ENCODE data around the gene HOXC6. TPM values are rescaled to one million over a fixed set of nuclear protein-coding genes. Genes with fewer than 3 reads are reported as not detected.

The HOXC6 gene
- polyA plus RNA-seq, 3 donors = not detected

DNA sequence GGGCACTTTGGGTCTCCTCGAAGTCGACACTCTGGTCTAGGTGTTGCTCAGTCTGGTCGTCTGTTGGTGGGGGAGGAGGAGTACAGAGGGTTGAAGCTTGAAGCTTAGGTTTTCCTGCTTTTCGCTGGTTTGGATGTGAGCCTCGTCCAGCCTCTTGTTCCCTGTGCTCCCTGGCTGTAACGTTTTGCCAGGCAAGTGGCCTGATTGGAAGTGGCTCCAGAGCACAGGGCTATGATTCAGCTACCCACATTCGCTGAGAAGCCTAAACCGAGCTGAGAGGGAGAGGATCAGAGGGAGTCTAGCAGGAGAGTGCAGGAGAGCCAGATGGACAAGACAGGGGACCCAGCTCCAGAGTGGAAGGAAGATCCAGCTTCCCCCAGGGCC is 37.2 kb upstream of the HOXC6 start:
- no peak for TF ChIP-seq CTCF (IDR thresholded peaks at IDR 0.05)
- no peak overlapping the region for H3K9ac ChIP-seq (ENCODE audit: insufficient read depth, low read length, poor library complexity, severe bottlenecking)
- H3K36me3 ChIP-seq (replicated peaks in 1 of 2; ENCODE audit: control insufficient read depth in 1 of 2, insufficient read depth in 2 of 2, low read length in 2 of 2) = no peaks in the 10 kb centered on the region
- H3K4me3 Mint-ChIP-seq = peak overlapping the region in 1 of 2 donors; percentile 60
- peaks cover 33% of the 10 kb centered on the region for H3K4me1 Mint-ChIP-seq
- H3K27ac ChIP-seq (ENCODE audit: low read depth in 1 of 2, low read length in 2 of 2) = no peak overlapping the region
- no peak overlapping the region for H3K4me3 ChIP-seq (replicated peaks in 1 of 3; ENCODE audit: low read depth in 2 of 3, low read length in 3 of 3)
- H3K36me3 Mint-ChIP-seq = peaks cover 0 to 32% of the 10 kb centered on the region in 2 donors
- H3K9me3 Mint-ChIP-seq = peaks cover 2 to 67% (median 35%) of the 10 kb centered on the region in 7 donors
- H3K79me2 ChIP-seq (ENCODE audit: insufficient read depth, low read length) = no peaks in the 10 kb centered on the region
- no peak overlapping the region for H3K27ac Mint-ChIP-seq
- H3K4me1 ChIP-seq (ENCODE audit: control insufficient read depth in 1 of 2, insufficient read depth in 2 of 2, low read length in 2 of 2) = peaks cover 8 to 18% of the 10 kb centered on the region in 2 donors
- 2% methylated on average over 8 of the region's 8 CpGs for WGBS (ENCODE audit: insufficient coverage)
- peaks cover 6 to 71% of the 10 kb centered on the region in 2 donors for H3K9me3 ChIP-seq (replicated peaks in 1 of 2; ENCODE audit: control insufficient read depth in 1 of 2, insufficient read depth in 1 of 2, low read length in 2 of 2)
- intact Hi-C loops (cut with micrococcal nuclease) = no loop called here
- no peaks in the 10 kb centered on the region for H4K20me1 ChIP-seq (ENCODE audit: insufficient read depth, low read length)
- peaks cover 94 to 100% of the 10 kb centered on the region in 2 donors for H3K27me3 ChIP-seq (ENCODE audit: control insufficient read depth in 2 of 2, insufficient read depth in 2 of 2, low read length in 2 of 2)
- no peak overlapping the region for H2AFZ ChIP-seq (ENCODE audit: insufficient read depth, low read depth, low read length, poor library complexity, severe bottlenecking)
- no peak for DNase-seq
- no peak overlapping the region for H3K4me2 ChIP-seq (replicated peaks; ENCODE audit: extremely low read depth, low read length, poor library complexity, severe bottlenecking)
- H3K27me3 Mint-ChIP-seq (ENCODE audit: low read depth in 3 of 3) = peaks cover 99 to 100% (median 100%) of the 10 kb centered on the region in 3 donors

DNA sequence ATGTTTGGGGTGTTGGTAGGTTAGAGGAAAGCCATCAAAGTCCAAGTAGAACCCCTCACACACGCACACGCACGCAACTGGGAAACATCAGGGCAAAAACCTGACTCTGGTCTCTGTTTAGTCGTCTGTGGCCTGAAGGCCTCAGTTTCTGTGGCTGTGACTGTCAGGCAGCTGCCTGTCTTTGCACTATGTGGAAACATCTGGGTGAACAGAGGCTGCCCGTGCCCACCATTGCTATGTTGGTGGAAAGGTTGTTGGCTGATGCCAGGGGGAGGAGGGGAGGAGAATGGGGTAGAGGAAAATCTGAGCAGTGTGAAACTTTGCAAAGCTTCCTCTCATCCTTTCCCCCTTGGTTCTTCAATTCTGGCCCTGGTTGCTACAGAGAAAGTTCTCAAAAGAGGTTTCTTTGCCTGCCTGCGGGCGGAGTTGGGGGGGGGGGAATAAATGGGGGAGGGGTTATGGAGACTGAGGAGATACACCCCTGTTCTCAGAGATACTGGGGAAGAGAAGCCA is 35.8 kb upstream of the HOXC6 start:
- Mint-ChIP-seq H3K27ac (no peak overlapping the region), H3K9me3 (peaks cover 2 to 59% (median 29%) of the 10 kb centered on the region in 7 donors), H3K4me3 (peak overlapping the region in 1 of 2 donors; percentile 71), H3K4me1 (peaks cover 33% of the 10 kb centered on the region), H3K36me3 (peaks cover 0 to 28% of the 10 kb centered on the region in 2 donors), H3K27me3 (ENCODE audit: low read depth in 3 of 3) (peaks cover 99 to 100% (median 100%) of the 10 kb centered on the region in 3 donors)
- Histone ChIP-seq H3K9ac (ENCODE audit: insufficient read depth, low read length, poor library complexity, severe bottlenecking) (no peak overlapping the region), H3K9me3 (replicated peaks in 1 of 2; ENCODE audit: control insufficient read depth in 1 of 2, insufficient read depth in 1 of 2, low read length in 2 of 2) (peaks cover 3 to 65% of the 10 kb centered on the region in 2 donors), H3K27ac (ENCODE audit: low read depth in 1 of 2, low read length in 2 of 2) (no peak overlapping the region), H4K20me1 (ENCODE audit: insufficient read depth, low read length) (no peaks in the 10 kb centered on the region), H3K36me3 (replicated peaks in 1 of 2; ENCODE audit: control insufficient read depth in 1 of 2, insufficient read depth in 2 of 2, low read length in 2 of 2) (no peaks in the 10 kb centered on the region), H3K27me3 (ENCODE audit: control insufficient read depth in 2 of 2, insufficient read depth in 2 of 2, low read length in 2 of 2) (peaks cover 94 to 100% of the 10 kb centered on the region in 2 donors), H3K4me3 (replicated peaks in 1 of 3; ENCODE audit: low read depth in 2 of 3, low read length in 3 of 3) (no peak overlapping the region), H2AFZ (ENCODE audit: insufficient read depth, low read depth, low read length, poor library complexity, severe bottlenecking) (no peak overlapping the region), H3K79me2 (ENCODE audit: insufficient read depth, low read length) (no peaks in the 10 kb centered on the region), H3K4me2 (replicated peaks; ENCODE audit: extremely low read depth, low read length, poor library complexity, severe bottlenecking) (no peak overlapping the region), H3K4me1 (ENCODE audit: control insufficient read depth in 1 of 2, insufficient read depth in 2 of 2, low read length in 2 of 2) (peaks cover 12 to 20% of the 10 kb centered on the region in 2 donors)
- WGBS (ENCODE audit: insufficient coverage) = 9% methylated on average over 1 of the region's 7 CpGs
- no peak for DNase-seq
- intact Hi-C loops (cut with micrococcal nuclease) = no loop called here
- TF ChIP-seq CTCF (IDR thresholded peaks at IDR 0.05) = no peak

Measured in CD14-positive monocyte (primary cell).